HepG2 (cell line): ENCODE measurements around the gene ALDH3B2. TPM values are rescaled to one million over a fixed set of nuclear protein-coding genes. Genes with fewer than 3 reads are reported as not detected.

ENCODE experiments used
- ATAC-seq: fragments of 200-7000 bp; cut with Tn5 transposase; 3 replicates; pipeline ENCODE4 v1.9.1; 2020; ENCODE audit warnings: mild to moderate bottlenecking, moderate library complexity
- BruUV-seq: library from RNA; stranded (reverse); fragments of 400-500 nt; replicated peaks from 2 replicates; lab custom pipeline; 2021; lab: Mats Ljungman, UMichigan
- CTCF ChIA-PET: fragments of 300-600 bp; formaldehyde crosslinking; extraction: SDS; loops from one replicate; lab custom pipeline; 2021; ENCODE audit warnings: low total read pairs, inconsistent platforms, low intra/inter-chr PET ratio; lab: Yijun Ruan, JAX
- POLR2A ChIA-PET: fragments of 350-600 bp; sonication (Branson Sonifier 250); formaldehyde crosslinking; loops from one replicate; lab custom pipeline; 2020; ENCODE audit warnings: antibody characterized with exemption, inconsistent platforms; lab: Yijun Ruan, JAX
- DNase-seq: peaks from one replicate; pipeline ENCODE4 v3.0.0-alpha.2; 2015; ENCODE audit warnings: low spot score
- FAIRE-seq: peaks from 3 replicates; lab custom pipeline; 2011; peaks lifted over from hg19 to GRCh38; lab: Jason Lieb, UNC
- H2AFZ ChIP-seq: one replicate; pipeline ENCODE4 v1.6.1; 2011; ENCODE audit warnings: low read length, inconsistent platforms
- H3K27ac ChIP-seq: fragments of 300-600 bp; 3 replicates; pipeline ENCODE4 v1.8.0; 2011; ENCODE audit warnings: mixed run types, mild to moderate bottlenecking, mixed read lengths, low read length, inconsistent platforms; ENCODE audit not compliant: insufficient read depth; ENCODE audit errors: extremely low read length
- H3K27me3 ChIP-seq, 2 experiments: fragments of 200-600 bp in 1 of 2; 2 replicates in 1 of 2; 3 replicates in 1 of 2; pipeline versions ENCODE4 v1.6.0 to v1.8.0; 2011; ENCODE audit warnings: low read length in 2 of 2, mild to moderate bottlenecking in 2 of 2, moderate library complexity in 2 of 2, inconsistent platforms in 1 of 2; ENCODE audit not compliant: insufficient read depth in 2 of 2, control insufficient read depth in 1 of 2
- H3K36me3 ChIP-seq, 2 experiments: fragments of 200-600 bp in 1 of 2; replicated peaks in 1 of 2; 2 replicates in 1 of 2; 3 replicates in 1 of 2; pipeline versions ENCODE4 v1.5.1 to v1.8.0; 2011; ENCODE audit warnings: low read length in 2 of 2, inconsistent platforms in 1 of 2; ENCODE audit not compliant: insufficient read depth in 2 of 2, control insufficient read depth in 1 of 2
- H3K4me1 ChIP-seq: 2 replicates; pipeline ENCODE4 v1.5.1; 2012; ENCODE audit warnings: low read length, inconsistent platforms; ENCODE audit not compliant: insufficient read depth
- H3K4me2 ChIP-seq: 2 replicates; pipeline ENCODE4 v1.6.0; 2011; ENCODE audit warnings: low read depth, low read length, inconsistent platforms
- H3K4me3 ChIP-seq, 3 experiments: fragments of 200-600 bp in 1 of 3; sonication (generic), shearing (Covaris generic) in 1 of 3; replicated peaks in 1 of 3; 2 replicates each; pipeline ENCODE4 v1.5.1; 2011 to 2016; ENCODE audit warnings: low read length in 3 of 3, inconsistent platforms in 2 of 3, low read depth in 2 of 3, mild to moderate bottlenecking in 2 of 3, control low read depth in 1 of 3, mixed read lengths in 1 of 3; ENCODE audit not compliant: insufficient read depth in 1 of 3
- H3K79me2 ChIP-seq: one replicate; pipeline ENCODE4 v1.6.1; 2011; ENCODE audit warnings: low read length, inconsistent platforms; ENCODE audit not compliant: insufficient read depth
- H3K9ac ChIP-seq: 2 replicates; pipeline ENCODE4 v1.6.0; 2011; ENCODE audit warnings: mild to moderate bottlenecking, low read depth, low read length, inconsistent platforms; ENCODE audit not compliant: insufficient read depth
- H3K9me3 ChIP-seq: 2 replicates; pipeline ENCODE4 v1.5.1; 2012; ENCODE audit warnings: mild to moderate bottlenecking, low read length
- H4K20me1 ChIP-seq: 2 replicates; pipeline ENCODE4 v1.6.0; 2011; ENCODE audit warnings: inconsistent platforms, mild to moderate bottlenecking, low read length, moderate library complexity; ENCODE audit not compliant: insufficient read depth
- DR1 ChIP-seq: sonication (generic); formaldehyde crosslinking; IDR thresholded peaks from 2 replicates; pipeline ENCODE4 v1.8.0; 2021; ENCODE audit warnings: mild to moderate bottlenecking, missing genetic modification reagents, inconsistent platforms
- FOXC1 ChIP-seq: sonication (generic); formaldehyde crosslinking; IDR thresholded peaks from 2 replicates; pipeline ENCODE4 v1.8.0; 2022; ENCODE audit warnings: mild to moderate bottlenecking, missing genetic modification reagents, borderline replicate concordance
- MXD1 ChIP-seq: sonication (generic); formaldehyde crosslinking; IDR thresholded peaks from 2 replicates; pipeline ENCODE4 v1.4.0; 2020; ENCODE audit warnings: mild to moderate bottlenecking, missing genetic modification reagents
- NCOR1 ChIP-seq: fragments of 200-600 bp; sonication (generic); IDR thresholded peaks from 2 replicates; pipeline ENCODE4 v1.7.0; 2017; ENCODE audit warnings: antibody characterized with exemption, low read length, borderline replicate concordance
- NRL ChIP-seq: sonication (generic); formaldehyde crosslinking; IDR thresholded peaks from 2 replicates; pipeline ENCODE4 v1.5.0; 2020; ENCODE audit warnings: missing genetic modification reagents, mild to moderate bottlenecking, moderate library complexity, borderline replicate concordance
- ZBTB20 ChIP-seq: sonication (generic); formaldehyde crosslinking; IDR thresholded peaks from 2 replicates; pipeline ENCODE4 v1.8.1; 2023; ENCODE audit warnings: missing genetic modification reagents, low read depth, mild to moderate bottlenecking, borderline replicate concordance
- ZBTB38 ChIP-seq: sonication (generic); formaldehyde crosslinking; IDR thresholded peaks from 2 replicates; pipeline ENCODE4 v1.5.1; 2020; ENCODE audit warnings: mild to moderate bottlenecking, missing genetic modification reagents
- ZNF619 ChIP-seq: sonication (generic); formaldehyde crosslinking; IDR thresholded peaks from 2 replicates; pipeline ENCODE4 v1.4.0; 2020; ENCODE audit warnings: mild to moderate bottlenecking, missing genetic modification reagents
- ZNF883 ChIP-seq: sonication (generic); formaldehyde crosslinking; IDR thresholded peaks from 2 replicates; pipeline ENCODE4 v1.5.1; 2020; ENCODE audit warnings: mild to moderate bottlenecking, missing genetic modification reagents; ENCODE audit errors: not compliant biosample characterization
- WGBS: methylation state at CpG from one replicate; pipeline ENCODE4 v1.1.6; 2017; ENCODE audit warnings: low lambda C conversion rate; 5-methylcytosine and 5-hydroxymethylcytosine counted together
- in situ Hi-C: cut with HindIII; loops from 2 replicates; pipeline ENCODE4 v1.10.0; 2017; ENCODE audit warnings: low pct_unique_long_range_greater_than_20kb; ENCODE audit not compliant: extremely low pct_ligation_motif_present
- intact Hi-C: fragments of 100-400 bp; cut with micrococcal nuclease; formaldehyde crosslinking; loops from one replicate; pipeline ENCODE4 v1.10.0; 2022; ENCODE audit not compliant: unreplicated experiment
- polyA plus RNA-seq, 8 experiments: library from polyadenylated mRNA; depleted of rRNA in 3 of 8; stranded (reverse) in 7 of 8; unstranded in 1 of 8; fragments of >200 nt; fragmentation: Illumina TruSeq in 4 of 8; extraction: Trizol in 4 of 8; gene quantifications; 2 replicates each; pipeline versions ENCODE4 v1.2.1 to v1.2.3, GENCODE V29; 2011 to 2016; ENCODE audit warnings: low read depth in 4 of 8, missing spikeins in 1 of 8, mixed read lengths in 1 of 8; ENCODE audit not compliant: insufficient read depth in 1 of 8
- total RNA-seq, 5 experiments: library from RNA; depleted of rRNA; stranded (reverse); fragments of >200 nt; fragmentation: Illumina TruSeq; extraction: Trizol; gene quantifications; 2 replicates each; pipeline ENCODE4 v1.2.3, GENCODE V29; 2016; ENCODE audit warnings: low read depth in 1 of 5
- TF ChIP-seq, protein P1 (sequence below): sonication (generic); formaldehyde crosslinking; IDR thresholded peaks from 2 replicates; pipeline ENCODE4 v1.5.0; 2020; ENCODE audit warnings: mild to moderate bottlenecking, missing genetic modification reagents, borderline replicate concordance
- TF ChIP-seq, protein P2 (sequence below): sonication (generic); formaldehyde crosslinking; IDR thresholded peaks from 2 replicates; pipeline ENCODE4 v1.8.0; 2022; ENCODE audit warnings: missing genetic modification reagents, low read depth, mild to moderate bottlenecking, borderline replicate concordance
- TF ChIP-seq, protein P3 (sequence below): sonication (generic); formaldehyde crosslinking; IDR thresholded peaks from 2 replicates; pipeline ENCODE4 v1.5.1; 2020; ENCODE audit warnings: missing genetic modification reagents, mild to moderate bottlenecking, borderline replicate concordance
- TF ChIP-seq, protein P4 (sequence below): sonication (generic); formaldehyde crosslinking; IDR thresholded peaks from 2 replicates; pipeline ENCODE4 v1.4.0; 2020; ENCODE audit warnings: missing genetic modification reagents

ALDH3B2 gene
- total and polyA plus RNA-seq, 2 of the 13 experiments (the other 11 are each of a cell fraction or from before 2014, with no cell fraction given): not detected

DNA sequence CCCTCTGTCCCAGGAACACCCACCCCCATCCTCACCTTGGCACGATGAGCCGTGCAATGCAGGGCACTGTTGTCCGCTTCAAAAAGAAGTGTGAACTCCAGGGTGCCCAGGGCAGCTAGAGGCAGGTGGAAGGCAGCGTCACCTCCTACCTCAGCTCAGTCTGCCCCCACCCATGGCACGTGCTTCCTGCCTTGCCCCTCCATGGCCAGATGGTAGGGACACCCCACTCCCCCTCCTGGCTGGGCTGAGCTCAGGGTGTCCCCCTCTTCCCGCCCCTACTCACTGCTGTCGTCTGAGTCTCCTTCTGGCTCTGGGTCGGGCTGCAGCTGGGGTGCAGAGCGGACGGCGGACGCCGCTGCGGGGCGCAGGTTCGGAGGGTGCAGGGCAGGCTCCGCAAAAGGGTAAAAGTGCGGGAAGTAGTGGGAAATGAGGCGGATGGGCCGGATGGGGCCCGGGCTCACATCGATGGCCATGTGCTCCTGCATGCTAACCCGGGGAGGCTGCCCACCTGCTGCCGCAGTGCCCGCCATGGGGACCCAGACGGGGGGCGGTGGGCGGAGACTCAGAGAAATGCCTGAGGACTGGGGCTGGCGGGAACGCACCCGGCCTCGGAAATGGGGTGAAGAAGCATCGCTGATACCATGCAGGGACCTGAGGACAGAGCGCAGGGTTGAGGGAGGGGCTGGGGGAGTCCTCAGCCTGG lies 58.5 kb downstream of the ALDH3B2 start:
- FAIRE-seq (no peak), ATAC-seq (peak; percentile 4; the same call in 2 of the 3 replicates), DNase-seq (no peak)
- intact Hi-C loops: no loop called here
- Histone ChIP-seq H3K27ac (peak overlapping the region; percentile 81), H3K27me3 (no peaks in the 10 kb centered on the region), H3K4me1 (peaks cover 45% of the 10 kb centered on the region), H3K36me3 (peaks cover 10% of the 10 kb centered on the region in 2 experiments; a peak in 3 of 5 replicates), H4K20me1 (no peaks in the 10 kb centered on the region), H3K4me2 (no peak overlapping the region), H3K79me2 (no peaks in the 10 kb centered on the region), H2AFZ (no peak overlapping the region), H3K4me3 (no peak overlapping the region), H3K9me3 (no peaks in the 10 kb centered on the region), H3K9ac (peak overlapping the region; percentile 56; the same call in 1 of the 2 replicates)
- POLR2A ChIA-PET: interaction anchor here (0.8 to 3.1 kb wide), 3 partner anchors 15 to 133 kb away, joined by 3 to 52 read pairs (median 4); partner anchors contain the start of genes ACY3, AIP and NUDT8
- CTCF ChIA-PET: interaction anchor here (0.6 to 2.9 kb wide), 4 partner anchors 14 to 43 kb away, joined by 3 to 20 read pairs (median 10); partner anchors contain the start of gene NUDT8
- in situ Hi-C loops: no loop called here
- WGBS: 92% methylated on average over 30 of the region's 34 CpGs
- BruUV-seq: no TSS peak
- TF ChIP-seq NRL (CRISPR knock-in tag) (0 out of 2 replicates have a peak, but pooled peaks have one; percentile 8), ZNF883 (CRISPR knock-in tag) (peak; percentile 24), MXD1 (no peak), ZNF619 (CRISPR knock-in tag) (no peak), NCOR1 (no peak), DR1 (CRISPR knock-in tag) (0 out of 2 replicates have a peak, but pooled peaks have one; percentile 5), FOXC1 (CRISPR knock-in tag) (no peak), ZBTB38 (CRISPR knock-in tag) (peak; percentile 46; the same call in 1 of the 2 replicates), ZBTB20 (CRISPR knock-in tag) (no peak)
- TF ChIP-seq, protein P1, sequence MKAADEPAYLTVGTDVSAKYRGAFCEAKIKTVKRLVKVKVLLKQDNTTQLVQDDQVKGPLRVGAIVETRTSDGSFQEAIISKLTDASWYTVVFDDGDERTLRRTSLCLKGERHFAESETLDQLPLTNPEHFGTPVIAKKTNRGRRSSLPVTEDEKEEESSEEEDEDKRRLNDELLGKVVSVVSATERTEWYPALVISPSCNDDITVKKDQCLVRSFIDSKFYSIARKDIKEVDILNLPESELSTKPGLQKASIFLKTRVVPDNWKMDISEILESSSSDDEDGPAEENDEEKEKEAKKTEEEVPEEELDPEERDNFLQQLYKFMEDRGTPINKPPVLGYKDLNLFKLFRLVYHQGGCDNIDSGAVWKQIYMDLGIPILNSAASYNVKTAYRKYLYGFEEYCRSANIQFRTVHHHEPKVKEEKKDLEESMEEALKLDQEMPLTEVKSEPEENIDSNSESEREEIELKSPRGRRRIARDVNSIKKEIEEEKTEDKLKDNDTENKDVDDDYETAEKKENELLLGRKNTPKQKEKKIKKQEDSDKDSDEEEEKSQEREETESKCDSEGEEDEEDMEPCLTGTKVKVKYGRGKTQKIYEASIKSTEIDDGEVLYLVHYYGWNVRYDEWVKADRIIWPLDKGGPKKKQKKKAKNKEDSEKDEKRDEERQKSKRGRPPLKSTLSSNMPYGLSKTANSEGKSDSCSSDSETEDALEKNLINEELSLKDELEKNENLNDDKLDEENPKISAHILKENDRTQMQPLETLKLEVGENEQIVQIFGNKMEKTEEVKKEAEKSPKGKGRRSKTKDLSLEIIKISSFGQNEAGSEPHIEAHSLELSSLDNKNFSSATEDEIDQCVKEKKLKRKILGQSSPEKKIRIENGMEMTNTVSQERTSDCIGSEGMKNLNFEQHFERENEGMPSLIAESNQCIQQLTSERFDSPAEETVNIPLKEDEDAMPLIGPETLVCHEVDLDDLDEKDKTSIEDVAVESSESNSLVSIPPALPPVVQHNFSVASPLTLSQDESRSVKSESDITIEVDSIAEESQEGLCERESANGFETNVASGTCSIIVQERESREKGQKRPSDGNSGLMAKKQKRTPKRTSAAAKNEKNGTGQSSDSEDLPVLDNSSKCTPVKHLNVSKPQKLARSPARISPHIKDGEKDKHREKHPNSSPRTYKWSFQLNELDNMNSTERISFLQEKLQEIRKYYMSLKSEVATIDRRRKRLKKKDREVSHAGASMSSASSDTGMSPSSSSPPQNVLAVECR (CRISPR knock-in tag): 0 out of 2 replicates have a peak, but pooled peaks have one; percentile 9
- TF ChIP-seq, protein P2, sequence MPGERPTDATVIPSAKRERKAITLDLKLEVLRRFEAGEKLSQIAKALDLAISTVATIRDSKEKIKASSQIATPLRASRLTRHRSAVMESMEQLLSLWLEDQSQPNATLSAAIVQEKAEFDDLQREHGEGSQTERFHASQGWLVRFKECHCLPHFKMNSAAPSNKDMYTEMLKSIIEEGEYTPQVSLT (CRISPR knock-in tag): no peak
- TF ChIP-seq, protein P3, sequence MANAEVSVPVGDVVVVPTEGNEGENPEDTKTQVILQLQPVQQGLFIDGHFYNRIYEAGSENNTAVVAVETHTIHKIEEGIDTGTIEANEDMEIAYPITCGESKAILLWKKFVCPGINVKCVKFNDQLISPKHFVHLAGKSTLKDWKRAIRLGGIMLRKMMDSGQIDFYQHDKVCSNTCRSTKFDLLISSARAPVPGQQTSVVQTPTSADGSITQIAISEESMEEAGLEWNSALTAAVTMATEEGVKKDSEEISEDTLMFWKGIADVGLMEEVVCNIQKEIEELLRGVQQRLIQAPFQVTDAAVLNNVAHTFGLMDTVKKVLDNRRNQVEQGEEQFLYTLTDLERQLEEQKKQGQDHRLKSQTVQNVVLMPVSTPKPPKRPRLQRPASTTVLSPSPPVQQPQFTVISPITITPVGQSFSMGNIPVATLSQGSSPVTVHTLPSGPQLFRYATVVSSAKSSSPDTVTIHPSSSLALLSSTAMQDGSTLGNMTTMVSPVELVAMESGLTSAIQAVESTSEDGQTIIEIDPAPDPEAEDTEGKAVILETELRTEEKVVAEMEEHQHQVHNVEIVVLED (CRISPR knock-in tag): no peak
- TF ChIP-seq, protein P4, sequence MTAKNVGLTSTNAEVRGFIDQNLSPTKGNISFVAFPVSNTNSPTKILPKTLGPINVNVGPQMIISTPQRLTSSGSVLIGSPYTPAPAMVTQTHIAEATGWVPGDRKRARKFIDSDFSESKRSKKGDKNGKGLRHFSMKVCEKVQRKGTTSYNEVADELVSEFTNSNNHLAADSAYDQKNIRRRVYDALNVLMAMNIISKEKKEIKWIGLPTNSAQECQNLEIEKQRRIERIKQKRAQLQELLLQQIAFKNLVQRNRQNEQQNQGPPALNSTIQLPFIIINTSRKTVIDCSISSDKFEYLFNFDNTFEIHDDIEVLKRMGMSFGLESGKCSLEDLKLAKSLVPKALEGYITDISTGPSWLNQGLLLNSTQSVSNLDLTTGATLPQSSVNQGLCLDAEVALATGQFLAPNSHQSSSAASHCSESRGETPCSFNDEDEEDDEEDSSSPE (CRISPR knock-in tag): no peak
